ENCODE measurements around the gene GBGT1.

DNA sequence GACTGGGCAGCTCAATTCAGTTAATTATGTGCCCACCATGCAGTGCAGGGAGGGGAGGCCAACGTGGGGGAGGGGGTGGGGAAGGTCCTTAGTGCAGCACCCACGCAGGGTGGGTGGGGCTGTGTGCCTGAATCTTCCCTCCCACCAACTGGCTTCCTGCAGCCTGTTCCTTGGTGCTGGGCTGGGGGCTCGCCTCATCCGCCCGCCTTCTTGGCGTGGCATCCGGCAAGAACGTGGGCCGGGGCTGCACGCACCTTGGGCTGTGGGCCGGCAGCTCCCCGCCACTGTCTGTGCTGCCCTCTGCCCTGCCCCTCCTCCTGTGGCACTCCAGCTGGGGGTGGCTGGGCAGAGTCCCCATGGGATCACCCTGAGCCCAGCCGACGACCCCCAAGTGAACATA lies 23.1 kb downstream of the GBGT1 start:
- TF ChIP-seq, protein P1, sequence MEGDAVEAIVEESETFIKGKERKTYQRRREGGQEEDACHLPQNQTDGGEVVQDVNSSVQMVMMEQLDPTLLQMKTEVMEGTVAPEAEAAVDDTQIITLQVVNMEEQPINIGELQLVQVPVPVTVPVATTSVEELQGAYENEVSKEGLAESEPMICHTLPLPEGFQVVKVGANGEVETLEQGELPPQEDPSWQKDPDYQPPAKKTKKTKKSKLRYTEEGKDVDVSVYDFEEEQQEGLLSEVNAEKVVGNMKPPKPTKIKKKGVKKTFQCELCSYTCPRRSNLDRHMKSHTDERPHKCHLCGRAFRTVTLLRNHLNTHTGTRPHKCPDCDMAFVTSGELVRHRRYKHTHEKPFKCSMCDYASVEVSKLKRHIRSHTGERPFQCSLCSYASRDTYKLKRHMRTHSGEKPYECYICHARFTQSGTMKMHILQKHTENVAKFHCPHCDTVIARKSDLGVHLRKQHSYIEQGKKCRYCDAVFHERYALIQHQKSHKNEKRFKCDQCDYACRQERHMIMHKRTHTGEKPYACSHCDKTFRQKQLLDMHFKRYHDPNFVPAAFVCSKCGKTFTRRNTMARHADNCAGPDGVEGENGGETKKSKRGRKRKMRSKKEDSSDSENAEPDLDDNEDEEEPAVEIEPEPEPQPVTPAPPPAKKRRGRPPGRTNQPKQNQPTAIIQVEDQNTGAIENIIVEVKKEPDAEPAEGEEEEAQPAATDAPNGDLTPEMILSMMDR (IDR thresholded peaks at IDR 0.05 in 4 of 5, conservative IDR thresholded peaks at IDR 0.05 in 1 of 5), result no peak
- no peak for TF ChIP-seq POLR2A (IDR thresholded peaks at IDR 0.05)

Measured in gastrocnemius medialis (tissue), 4 donors.